Stomach (tissue), 4 donors: ENCODE measurements around the gene KCTD20.

ENCODE experiments used
- CTCF ChIP-seq, 7 experiments: fragments of 450-650 bp in 4 of 7; fragments of 200-600 bp in 3 of 7; sonication (generic) in 3 of 7; IDR thresholded peaks; one replicate each; pipeline ENCODE4 v1.5.1; 2016 to 2019; ENCODE audit warnings: antibody characterized with exemption in 7 of 7, control low read depth in 2 of 7, mild to moderate bottlenecking in 1 of 7
- POLR2AphosphoS5 ChIP-seq, 3 donors: sonication (generic); formaldehyde crosslinking; IDR thresholded peaks; one replicate each; pipeline ENCODE4 v1.6.1; 2016; ENCODE audit warnings: antibody characterized with exemption in 3 of 3

- TF ChIP-seq CTCF (IDR thresholded peaks at IDR 0.05) (no peak), POLR2AphosphoS5 (IDR thresholded peaks at IDR 0.05) (no peak)
Observed at GRCh38 chr6:36492621-36493020, 49.8 kb downstream of the KCTD20 start.
